Measurements from ENCODE around the gene CHMP3. TPM values are rescaled to one million over a fixed set of nuclear protein-coding genes. Genes with fewer than 3 reads are reported as not detected.

The CHMP3 gene
- total RNA-seq, 2 donors from 2014 or later, result 138 to 139 TPM

- Histone ChIP-seq H3K27me3 (replicated peaks; ENCODE audit: insufficient read depth) (no peaks in the 10 kb centered on the region), H3K4me3 (no peak overlapping the region)
These were observed 17.3 kb upstream of the CHMP3 start for GRCh38 chr2:86580560-86580959.

GRCh38 chr2:86577817-86578456, 14.7 kb upstream of the CHMP3 start:
- no peak for ATAC-seq (ENCODE audit: insufficient number of reproducible peaks, low FRiP score, low read depth)
- Histone ChIP-seq H3K27me3 (replicated peaks; ENCODE audit: insufficient read depth) (no peaks in the 10 kb centered on the region), H3K27ac (no peak overlapping the region), H3K4me1 (ENCODE audit: control insufficient read depth in 1 of 2, low read depth in 2 of 2) (no peaks in the 10 kb centered on the region), H3K9me3 (no peaks in the 10 kb centered on the region), H3K36me3 (no peaks in the 10 kb centered on the region), H3K4me3 (no peak overlapping the region)
- no peak for TF ChIP-seq CTCF (IDR thresholded peaks at IDR 0.05)
- no peak for DNase-seq (ENCODE audit: low spot score)

More at GRCh38 chr2:86580560-86580959, 17.3 kb upstream of the CHMP3 start:
- no peak for DNase-seq (ENCODE audit: low spot score)
- Histone ChIP-seq H3K36me3 (no peaks in the 10 kb centered on the region), H3K27ac (no peak overlapping the region), H3K9me3 (no peaks in the 10 kb centered on the region), H3K4me1 (ENCODE audit: control insufficient read depth in 1 of 2, low read depth in 2 of 2) (peaks cover 14 to 18% of the 10 kb centered on the region in 2 donors)
- no peak for ATAC-seq (ENCODE audit: insufficient number of reproducible peaks, low FRiP score, low read depth)
- TF ChIP-seq CTCF (IDR thresholded peaks at IDR 0.05), result no peak

GRCh38 chr2:86570059-86570458, 6.8 kb upstream of the CHMP3 start:
- no peak overlapping the region for H3K27ac ChIP-seq
- no peak for ATAC-seq (ENCODE audit: insufficient number of reproducible peaks, low FRiP score, low read depth)
- H3K4me1 ChIP-seq (ENCODE audit: control insufficient read depth in 1 of 2, low read depth in 2 of 2), result no peaks in the 10 kb centered on the region
- H3K36me3 ChIP-seq, result no peaks in the 10 kb centered on the region
- H3K27me3 ChIP-seq (replicated peaks; ENCODE audit: insufficient read depth), result no peaks in the 10 kb centered on the region
- TF ChIP-seq CTCF (IDR thresholded peaks at IDR 0.05), result no peak
- H3K9me3 ChIP-seq, result no peaks in the 10 kb centered on the region
- no peak overlapping the region for H3K4me3 ChIP-seq
- no peak for DNase-seq (ENCODE audit: low spot score)

GRCh38 chr2:86566821-86567190, 3.6 kb upstream of the CHMP3 start:
- no peak for TF ChIP-seq CTCF (IDR thresholded peaks at IDR 0.05)
- Histone ChIP-seq H3K9me3 (no peaks in the 10 kb centered on the region), H3K4me1 (ENCODE audit: control insufficient read depth in 1 of 2, low read depth in 2 of 2) (peaks cover 6 to 13% of the 10 kb centered on the region in 2 donors), H3K27me3 (replicated peaks; ENCODE audit: insufficient read depth) (no peaks in the 10 kb centered on the region), H3K4me3 (no peak overlapping the region), H3K27ac (no peak overlapping the region), H3K36me3 (no peaks in the 10 kb centered on the region)
- DNase-seq (ENCODE audit: low spot score) (no peak), ATAC-seq (ENCODE audit: insufficient number of reproducible peaks, low FRiP score, low read depth) (no peak)

GRCh38 chr2:86566158-86566820, 3.0 kb upstream of the CHMP3 start:
- ATAC-seq (ENCODE audit: insufficient number of reproducible peaks, low FRiP score, low read depth) (no peak), DNase-seq (ENCODE audit: low spot score) (no peak)
- no peak for TF ChIP-seq CTCF (IDR thresholded peaks at IDR 0.05)
- Histone ChIP-seq H3K27ac (no peak overlapping the region), H3K36me3 (no peaks in the 10 kb centered on the region), H3K9me3 (no peaks in the 10 kb centered on the region), H3K4me3 (no peak overlapping the region), H3K27me3 (replicated peaks; ENCODE audit: insufficient read depth) (no peaks in the 10 kb centered on the region), H3K4me1 (ENCODE audit: control insufficient read depth in 1 of 2, low read depth in 2 of 2) (peaks cover 11 to 18% of the 10 kb centered on the region in 2 donors)
